Activated effector memory CD4-positive, alpha-beta T cell treated with anti-CD3 and anti-CD28 coated beads, Interleukin-2, amount 50 U/mL, for 16 hours (primary cell): ENCODE data around the gene TNRC6C.
"Not testable (repeated sequence)": the region's sequence is repeated elsewhere in the genome, so short reads cannot be mapped to it uniquely, and the experiment has no call there.

Experiments
- DNase-seq: peaks from one replicate; pipeline ENCODE4 v3.0.0-alpha.2; 2020

The TNRC6C gene

GRCh38 chr17:77965352-77965751 is 6.8 kb downstream of the TNRC6C start:
- no peak for DNase-seq

DNA sequence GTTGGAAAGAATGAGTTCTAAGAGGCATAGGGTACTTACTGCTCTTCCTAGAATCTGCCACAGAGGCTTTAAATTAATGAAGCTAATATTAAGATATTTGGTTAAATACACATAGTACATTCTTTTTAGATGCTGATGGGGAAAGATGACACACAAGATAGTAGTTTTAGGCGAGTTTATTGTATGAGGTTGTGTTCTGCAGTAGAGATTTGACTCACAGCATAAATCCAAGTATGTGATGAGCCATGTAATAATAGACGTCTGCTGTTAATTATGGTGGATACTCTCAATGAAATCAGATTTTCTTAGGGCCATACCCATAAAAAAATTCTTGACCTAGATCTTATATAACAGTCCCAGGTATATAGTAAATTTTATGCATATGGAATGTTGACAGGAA is 8.0 kb downstream of the TNRC6C start:
- no peak for DNase-seq

DNA sequence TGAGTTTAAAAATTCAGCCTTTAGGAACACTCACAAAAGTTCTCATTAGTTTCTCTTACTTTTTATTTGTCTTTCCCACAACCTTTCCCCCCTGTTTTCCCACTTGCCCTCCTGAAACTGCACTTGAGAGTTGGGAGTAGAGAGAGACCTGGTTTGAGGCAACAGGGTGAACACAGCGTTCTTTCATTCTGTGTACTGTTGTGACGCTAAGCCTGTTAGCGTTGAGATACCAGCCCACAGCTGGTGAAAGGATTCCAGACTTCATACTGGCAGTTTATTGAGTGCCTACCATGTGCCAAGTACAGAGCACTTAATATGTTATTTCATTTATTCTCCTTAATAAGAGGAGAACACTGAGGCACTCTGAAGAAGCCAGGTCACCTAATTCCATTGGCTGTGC is 10.3 kb downstream of the TNRC6C start:
- no peak for DNase-seq

GRCh38 chr17:77972271-77972670 is 13.8 kb downstream of the TNRC6C start:
- DNase-seq: not testable (repeated sequence)

DNA sequence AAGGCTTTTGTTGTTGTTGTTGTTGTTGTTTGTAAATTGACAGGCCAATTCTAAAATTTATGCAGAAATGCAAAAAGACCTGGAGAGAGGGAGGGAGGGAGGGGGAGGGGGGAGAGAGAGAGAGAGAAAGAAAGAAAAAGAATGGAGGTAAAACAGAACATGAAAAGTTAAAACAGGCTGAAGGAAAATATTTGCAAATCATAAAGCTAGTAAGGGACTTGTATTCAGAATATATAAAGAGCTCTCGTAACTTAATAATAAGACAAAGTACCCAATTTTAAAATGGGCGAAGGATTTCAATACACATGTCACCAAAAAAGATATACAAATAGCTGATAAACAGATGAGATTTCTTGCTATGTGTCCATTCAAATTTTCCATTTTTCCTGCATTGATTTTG is 15.4 kb downstream of the TNRC6C start:
- DNase-seq: no peak

- DNase-seq: no peak
Measured at GRCh38 chr17:77974396-77974795, 15.9 kb downstream of the TNRC6C start.

DNA sequence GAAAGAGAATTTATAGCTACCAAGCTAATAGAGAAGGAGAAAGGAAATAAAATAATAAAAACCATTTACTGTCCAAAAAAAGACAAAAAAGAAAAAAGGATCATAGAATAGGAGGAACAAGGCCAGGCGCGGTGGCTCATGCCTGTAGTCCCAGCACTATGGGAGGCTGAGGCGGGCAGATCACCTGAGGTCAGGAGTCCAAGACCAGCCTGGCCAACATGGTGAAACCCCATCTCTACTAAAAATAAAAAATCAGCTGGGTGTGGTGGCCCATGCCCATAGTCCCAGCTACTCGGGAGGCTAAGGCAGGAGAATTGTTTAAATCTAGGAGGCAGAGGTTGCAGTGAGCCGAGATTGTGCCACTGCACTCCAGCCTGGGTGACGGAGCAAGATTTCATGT is 23.9 kb downstream of the TNRC6C start:
- not testable (repeated sequence) for DNase-seq

- DNase-seq: no peak
Measured at GRCh38 chr17:77990301-77990700, 31.8 kb downstream of the TNRC6C start.

- not testable (repeated sequence) for DNase-seq
Measured at GRCh38 chr17:77993735-77994134, 35.2 kb downstream of the TNRC6C start.

- no peak for DNase-seq
Measured at GRCh38 chr17:77995146-77995852, 36.8 kb downstream of the TNRC6C start.

DNA sequence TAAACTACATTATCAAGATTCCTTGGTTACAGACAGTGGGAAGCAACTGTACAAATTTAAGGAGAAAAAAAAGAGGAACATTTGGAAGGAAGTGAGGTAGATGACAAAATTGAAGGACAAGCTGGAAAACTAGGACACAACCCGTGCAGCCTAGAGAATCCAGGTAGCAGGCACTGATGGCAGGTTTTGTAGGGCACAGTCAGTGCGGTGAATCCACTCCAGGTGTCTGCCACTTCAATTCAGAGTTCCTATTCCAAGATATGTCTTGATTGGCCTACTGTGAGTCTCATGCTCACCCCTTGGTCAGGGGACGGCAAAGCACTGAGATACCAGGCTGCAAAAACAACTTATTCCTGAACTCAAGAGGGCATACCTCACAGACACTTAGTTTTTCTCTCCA is 37.8 kb downstream of the TNRC6C start:
- no peak for DNase-seq

- no peak for DNase-seq
Measured at GRCh38 chr17:77999413-78000173, 41.1 kb downstream of the TNRC6C start.

GRCh38 chr17:78000341-78000740 is 41.8 kb downstream of the TNRC6C start:
- DNase-seq: no peak

DNA sequence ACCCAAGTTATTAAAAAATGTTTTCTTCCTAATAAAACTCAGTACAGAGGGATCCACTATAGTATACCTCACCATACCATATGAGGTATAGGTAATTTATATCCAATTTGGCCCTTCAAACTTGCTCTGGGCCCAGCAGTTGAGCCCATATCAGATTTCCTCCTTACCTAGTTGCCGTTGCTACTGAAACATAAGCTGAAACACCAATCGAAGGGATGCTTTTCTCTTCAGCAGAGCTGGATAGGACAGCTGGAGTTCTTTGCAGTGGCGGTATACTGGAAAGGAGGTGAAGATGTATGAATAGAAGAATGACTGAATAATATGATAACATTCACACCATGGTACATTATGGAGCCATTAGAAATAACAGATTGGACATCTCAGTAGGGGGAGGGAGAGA is 42.7 kb downstream of the TNRC6C start:
- DNase-seq: no peak

- DNase-seq: no peak
Measured at GRCh38 chr17:78001612-78002011, 43.1 kb downstream of the TNRC6C start.

GRCh38 chr17:78002166-78002565 is 43.7 kb downstream of the TNRC6C start:
- no peak for DNase-seq

- DNase-seq: no peak
Measured at GRCh38 chr17:78005452-78006171, 47.1 kb downstream of the TNRC6C start.

GRCh38 chr17:78006338-78006737 is 47.8 kb downstream of the TNRC6C start:
- DNase-seq: no peak

DNA sequence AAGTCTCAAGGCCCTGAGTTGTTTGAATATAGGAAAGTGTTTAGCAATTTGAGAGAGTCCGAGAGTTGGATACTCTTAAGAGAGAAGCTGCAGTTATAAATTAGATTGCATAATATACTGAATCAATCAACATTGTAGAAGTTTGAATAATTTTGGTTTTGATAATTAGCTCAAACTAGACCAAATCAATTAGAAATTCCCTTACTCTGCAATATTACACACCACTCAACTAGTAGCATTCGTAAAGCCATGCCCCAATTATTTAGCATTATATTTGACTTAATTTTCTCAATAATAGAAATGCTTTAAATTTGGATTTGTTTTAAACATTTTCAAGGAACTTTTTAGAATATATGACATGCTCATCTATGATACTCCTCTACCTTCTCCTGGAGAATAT is 49.1 kb downstream of the TNRC6C start:
- no peak for DNase-seq

DNA sequence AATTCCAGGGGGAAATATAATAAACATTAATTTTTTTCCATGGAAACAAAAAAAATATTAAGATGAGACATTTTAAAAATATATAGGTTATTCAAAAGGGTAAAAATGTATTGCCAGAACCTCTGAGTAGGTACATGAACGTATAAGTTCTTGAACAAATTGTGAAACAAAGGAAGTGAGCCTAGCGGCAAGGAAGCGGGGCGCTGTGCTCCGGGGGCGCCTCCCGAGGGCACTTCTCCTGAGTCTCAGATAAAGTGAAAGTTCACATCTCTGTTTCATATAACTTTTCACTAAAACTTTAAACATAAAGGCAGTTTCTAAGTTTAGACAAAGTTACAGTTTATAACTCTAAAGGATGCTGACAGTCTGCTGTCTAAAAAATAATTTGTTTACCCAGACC is 52.3 kb downstream of the TNRC6C start:
- no peak for DNase-seq

DNA sequence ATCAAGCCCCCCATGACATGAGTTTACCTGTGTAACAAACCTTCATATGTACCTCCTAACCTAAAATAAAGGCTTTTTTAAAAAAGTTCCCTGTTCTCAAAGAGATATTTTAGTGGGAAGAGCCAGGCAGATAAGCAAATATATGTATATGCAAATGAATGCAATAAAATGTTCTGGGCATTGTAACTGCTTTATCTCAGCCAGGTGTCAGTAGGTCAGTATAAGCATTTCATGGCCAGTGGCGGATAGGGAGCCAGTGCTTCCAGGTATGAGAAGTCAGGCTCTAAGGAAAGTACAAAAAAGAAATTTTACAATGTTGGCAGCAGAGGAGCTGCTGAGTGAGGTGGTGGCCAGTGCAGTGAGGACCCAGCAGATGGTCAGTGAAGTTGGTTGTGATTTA is 53.9 kb downstream of the TNRC6C start:
- DNase-seq: no peak

- peak; percentile 71 for DNase-seq
Measured at GRCh38 chr17:78013683-78014467, 55.4 kb downstream of the TNRC6C start.

DNA sequence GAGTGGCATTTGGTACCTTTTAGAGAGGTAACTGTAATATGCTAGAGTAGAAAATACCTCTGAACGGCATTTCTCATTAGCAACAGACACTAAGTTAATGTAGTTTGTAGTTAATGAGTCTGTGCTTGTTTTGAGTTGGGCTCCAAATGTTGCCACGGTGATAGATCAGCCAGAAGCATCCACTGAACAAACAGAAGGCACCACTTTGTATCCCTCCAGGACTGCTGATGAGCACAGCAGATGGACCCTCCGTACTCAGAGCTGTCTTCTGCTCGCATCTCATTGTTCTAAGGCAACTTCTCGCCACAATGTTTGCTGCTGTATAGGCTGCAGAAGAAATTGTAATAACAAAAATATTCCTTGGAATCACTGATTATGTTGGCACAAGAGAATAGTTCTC is 56.1 kb downstream of the TNRC6C start:
- no peak for DNase-seq
